GM19463 (cell line): ENCODE measurements around the gene PLXND1.

ENCODE experiments used
- ATAC-seq: cut with Tn5 transposase; IDR thresholded peaks from one replicate; pipeline ENCODE4 v1.9.1; 2021; ENCODE audit warnings: mild to moderate bottlenecking, moderate library complexity; ENCODE audit not compliant: unreplicated experiment

The PLXND1 gene

GRCh38 chr3:129512595-129512994 lies 93.9 kb downstream of the PLXND1 start:
- ATAC-seq = no peak

GRCh38 chr3:129507181-129507831 lies 99.2 kb downstream of the PLXND1 start:
- no peak for ATAC-seq

- ATAC-seq = no peak
Observed at GRCh38 chr3:129506231-129506742, 100.2 kb downstream of the PLXND1 start.

- ATAC-seq = no peak
Observed at GRCh38 chr3:129505341-129505740, 101.1 kb downstream of the PLXND1 start.
